Mesendoderm (in vitro differentiated cells): ENCODE measurements around the gene NISCH.

Experiments used
- DNase-seq: peaks from one replicate; pipeline ENCODE4 v3.0.0; 2013
- H2AK5ac ChIP-seq: 2 replicates; pipeline ENCODE4 v1.6.1; 2013; ENCODE audit warnings: low read length, inconsistent platforms
- H2BK120ac ChIP-seq: 2 replicates; pipeline ENCODE4 v1.6.1; 2013; ENCODE audit warnings: low read depth, mild to moderate bottlenecking, low read length, moderate library complexity, mixed read lengths
- H2BK15ac ChIP-seq: replicated peaks from 2 replicates; pipeline ENCODE4 v1.6.1; 2013; ENCODE audit warnings: low read depth, mild to moderate bottlenecking, moderate library complexity
- H2BK5ac ChIP-seq: 2 replicates; pipeline ENCODE4 v1.6.1; 2013; ENCODE audit warnings: low read length, inconsistent platforms
- H3K18ac ChIP-seq: 2 replicates; pipeline ENCODE4 v1.6.1; 2013; ENCODE audit warnings: mild to moderate bottlenecking, low read length, mixed read lengths
- H3K23ac ChIP-seq: one replicate; pipeline ENCODE4 v1.6.1; 2013; ENCODE audit warnings: low read length
- H3K27ac ChIP-seq: 2 replicates; pipeline ENCODE4 v1.5.1; 2013; ENCODE audit warnings: low read depth, mild to moderate bottlenecking, inconsistent platforms, low read length, moderate library complexity
- H3K27me3 ChIP-seq: 2 replicates; pipeline ENCODE4 v1.6.1; 2013; ENCODE audit warnings: low read length, control low read depth, mild to moderate bottlenecking, inconsistent platforms; ENCODE audit not compliant: insufficient read depth, poor library complexity
- H3K36me3 ChIP-seq: 2 replicates; pipeline ENCODE4 v1.6.1; 2013; ENCODE audit warnings: low read length, inconsistent platforms; ENCODE audit not compliant: control insufficient read depth, insufficient read depth
- H3K4ac ChIP-seq: one replicate; pipeline ENCODE4 v1.6.1; 2013; ENCODE audit warnings: low read depth, mild to moderate bottlenecking, low read length, moderate library complexity
- H3K4me1 ChIP-seq: 2 replicates; pipeline ENCODE4 v1.6.1; 2013; ENCODE audit warnings: low read depth, low read length, inconsistent platforms; ENCODE audit not compliant: control insufficient read depth
- H3K4me2 ChIP-seq: 2 replicates; pipeline ENCODE4 v1.6.1; 2013; ENCODE audit warnings: low read length
- H3K4me3 ChIP-seq: 2 replicates; pipeline ENCODE4 v1.5.1; 2013; ENCODE audit warnings: mild to moderate bottlenecking, low read length
- H3K56ac ChIP-seq: one replicate; pipeline ENCODE4 v1.6.1; 2013; ENCODE audit warnings: low read length
- H3K79me1 ChIP-seq: 2 replicates; pipeline ENCODE4 v1.6.1; 2013; ENCODE audit warnings: low read length, inconsistent platforms
- H3K79me2 ChIP-seq: 2 replicates; pipeline ENCODE4 v1.6.1; 2013; ENCODE audit warnings: mild to moderate bottlenecking, low read length; ENCODE audit not compliant: control insufficient read depth, insufficient read depth
- H3K9ac ChIP-seq: 2 replicates; pipeline ENCODE4 v1.6.1; 2013; ENCODE audit warnings: low read length, inconsistent platforms
- H4K5ac ChIP-seq: one replicate; pipeline ENCODE4 v1.6.1; 2013; ENCODE audit warnings: low read length
- H4K8ac ChIP-seq: one replicate; pipeline ENCODE4 v1.6.1; 2013; ENCODE audit warnings: low read depth, mild to moderate bottlenecking, control low read depth, low read length, moderate library complexity
- WGBS: extraction: QIAGEN DNeasy Blood & Tissue Kit; methylation state at CpG from one replicate; pipeline ENCODE4 v1.1.7; 2013; ENCODE audit warnings: low lambda C conversion rate, missing lambda C conversion rate; ENCODE audit not compliant: insufficient coverage; ENCODE audit errors: extremely low coverage; 5-methylcytosine and 5-hydroxymethylcytosine counted together

Gene NISCH

GRCh38 chr3:52450489-52451236 is 4.7 kb upstream of the NISCH start:
- Histone ChIP-seq H3K27me3 (no peaks in the 10 kb centered on the region), H3K18ac (no peak overlapping the region), H3K79me1 (no peaks in the 10 kb centered on the region), H3K4ac (no peak overlapping the region), H4K8ac (no peak overlapping the region), H2BK15ac (no peak overlapping the region), H3K4me1 (peaks cover 7% of the 10 kb centered on the region), H2BK5ac (no peak overlapping the region), H2BK120ac (no peak overlapping the region), H3K56ac (no peak overlapping the region), H3K27ac (no peak overlapping the region), H3K4me2 (no peak overlapping the region), H2AK5ac (no peak overlapping the region), H3K79me2 (no peaks in the 10 kb centered on the region), H3K9ac (no peak overlapping the region), H4K5ac (no peak overlapping the region), H3K4me3 (no peak overlapping the region), H3K36me3 (no peaks in the 10 kb centered on the region), H3K23ac (no peak overlapping the region)
- no peak for DNase-seq
- no CpG with 5 or more reads among the region's 11 CpGs for whole genome bisulfite sequencing

- H3K4me3 ChIP-seq = no peak overlapping the region
- H2BK120ac ChIP-seq = no peak overlapping the region
- H3K4me1 ChIP-seq = peaks cover 7% of the 10 kb centered on the region
- H2BK5ac ChIP-seq = no peak overlapping the region
- H3K27ac ChIP-seq = no peak overlapping the region
- no peak overlapping the region for H2AK5ac ChIP-seq
- H3K9ac ChIP-seq = no peak overlapping the region
- H3K23ac ChIP-seq = no peak overlapping the region
- H3K79me1 ChIP-seq = peaks cover 4% of the 10 kb centered on the region
- H3K36me3 ChIP-seq = no peaks in the 10 kb centered on the region
- H3K56ac ChIP-seq = no peak overlapping the region
- H3K18ac ChIP-seq = no peak overlapping the region
- no peak overlapping the region for H2BK15ac ChIP-seq
- peaks cover 6% of the 10 kb centered on the region for H3K79me2 ChIP-seq
- no peak overlapping the region for H3K4ac ChIP-seq
- WGBS = no CpG with 5 or more reads among the region's 24 CpGs
- H3K27me3 ChIP-seq = no peaks in the 10 kb centered on the region
- DNase-seq = no peak
- H4K5ac ChIP-seq = no peak overlapping the region
- H3K4me2 ChIP-seq = no peak overlapping the region
- H4K8ac ChIP-seq = no peak overlapping the region
Measured at GRCh38 chr3:52451237-52452083, 3.9 kb upstream of the NISCH start.

- no peak overlapping the region for H3K56ac ChIP-seq
- no peak for DNase-seq
- no peak overlapping the region for H4K5ac ChIP-seq
- no peak overlapping the region for H3K27ac ChIP-seq
- no peak overlapping the region for H2BK15ac ChIP-seq
- no peak overlapping the region for H3K18ac ChIP-seq
- H4K8ac ChIP-seq = no peak overlapping the region
- H3K9ac ChIP-seq = no peak overlapping the region
- H3K4me3 ChIP-seq = no peak overlapping the region
- peaks cover 13% of the 10 kb centered on the region for H3K79me2 ChIP-seq
- H3K4me1 ChIP-seq = peaks cover 11% of the 10 kb centered on the region
- no peak overlapping the region for H3K4ac ChIP-seq
- peaks cover 11% of the 10 kb centered on the region for H3K79me1 ChIP-seq
- no peak overlapping the region for H3K23ac ChIP-seq
- H2BK120ac ChIP-seq = no peak overlapping the region
- no peaks in the 10 kb centered on the region for H3K36me3 ChIP-seq
- no peak overlapping the region for H2AK5ac ChIP-seq
- no CpG with 5 or more reads among the region's 6 CpGs for WGBS
- H3K27me3 ChIP-seq = no peaks in the 10 kb centered on the region
- H2BK5ac ChIP-seq = no peak overlapping the region
- H3K4me2 ChIP-seq = no peak overlapping the region
Measured at GRCh38 chr3:52452126-52452525, 3.3 kb upstream of the NISCH start.

- Histone ChIP-seq H3K23ac (no peak overlapping the region), H3K27ac (no peak overlapping the region), H2BK120ac (no peak overlapping the region), H3K4me3 (no peak overlapping the region), H4K8ac (no peak overlapping the region), H3K18ac (no peak overlapping the region), H3K36me3 (peaks cover 1% of the 10 kb centered on the region), H3K4ac (no peak overlapping the region), H3K4me1 (peaks cover 11% of the 10 kb centered on the region), H3K56ac (peak overlapping the region; percentile 62), H3K4me2 (no peak overlapping the region), H4K5ac (no peak overlapping the region), H3K9ac (peak overlapping the region; percentile 33), H2AK5ac (peak overlapping the region; percentile 22), H2BK5ac (no peak overlapping the region), H3K79me1 (peaks cover 16% of the 10 kb centered on the region), H3K27me3 (no peaks in the 10 kb centered on the region), H2BK15ac (no peak overlapping the region), H3K79me2 (peaks cover 17% of the 10 kb centered on the region)
- DNase-seq = peak; percentile 27
- no CpG with 5 or more reads among the region's 11 CpGs for WGBS
Measured at GRCh38 chr3:52452570-52453221, 2.7 kb upstream of the NISCH start.

- peak; percentile 76 for DNase-seq
- H3K23ac ChIP-seq = peak within 1 kb of the TSS; percentile 30
- no peak within 1 kb of the TSS for H2BK120ac ChIP-seq
- H3K27ac ChIP-seq = no peak within 1 kb of the TSS
- no peaks in the 10 kb centered on the region for H3K27me3 ChIP-seq
- no CpG with 5 or more reads among the region's 16 CpGs for WGBS
- H3K4me3 ChIP-seq = no peak within 1 kb of the TSS
- peaks cover 11% of the 10 kb centered on the region for H3K4me1 ChIP-seq
- H2AK5ac ChIP-seq = peak within 1 kb of the TSS; percentile 96
- peak within 1 kb of the TSS; percentile 33 for H3K9ac ChIP-seq
- peak within 1 kb of the TSS; percentile 97 for H4K5ac ChIP-seq
- H3K79me1 ChIP-seq = peaks cover 18% of the 10 kb centered on the region
- peak within 1 kb of the TSS; percentile 88 for H3K56ac ChIP-seq
- H2BK15ac ChIP-seq = no peak within 1 kb of the TSS
- H3K4ac ChIP-seq = peak within 1 kb of the TSS; percentile 41
- peaks cover 2% of the 10 kb centered on the region for H3K36me3 ChIP-seq
- H3K4me2 ChIP-seq = no peak within 1 kb of the TSS
- H3K18ac ChIP-seq = peak within 1 kb of the TSS; percentile 31
- H4K8ac ChIP-seq = no peak within 1 kb of the TSS
- H2BK5ac ChIP-seq = no peak within 1 kb of the TSS
- H3K79me2 ChIP-seq = peaks cover 18% of the 10 kb centered on the region
Measured at GRCh38 chr3:52453496-52454249, 1.7 kb upstream of the NISCH start, which contains the start of gene TNNC1. TNNC1 (minus strand) TSS chr3:52454041; CDS start chr3:52454015, 26 bp downstream.
